HepG2 (cell line): ENCODE results near the gene ADIRF.

Experiments
- CTCF ChIP-seq: sonication (generic); formaldehyde crosslinking; IDR thresholded peaks from 2 replicates; pipeline ENCODE4 v1.5.0; 2020; ENCODE audit warnings: mild to moderate bottlenecking, missing genetic modification reagents, moderate library complexity
- EP300 ChIP-seq, 3 experiments: sonication (generic) in 1 of 3; formaldehyde crosslinking in 1 of 3; IDR thresholded peaks; 2 replicates each; pipeline versions ENCODE4 v1.5.1 to v1.6.1; 2011 to 2020; ENCODE audit warnings: low read depth in 2 of 3, low read length in 2 of 3, borderline replicate concordance in 1 of 3, improper control_type of control experiment in 1 of 3, mild to moderate bottlenecking in 1 of 3, missing genetic modification reagents in 1 of 3, moderate library complexity in 1 of 3
- GZF1 ChIP-seq: sonication (generic); formaldehyde crosslinking; IDR thresholded peaks from 2 replicates; pipeline ENCODE4 v1.5.1; 2020; ENCODE audit warnings: mild to moderate bottlenecking, missing genetic modification reagents
- MAX ChIP-seq: IDR thresholded peaks from 2 replicates; pipeline ENCODE4 v1.6.1; 2012; ENCODE audit warnings: inconsistent platforms
- POLR2AphosphoS5 ChIP-seq: IDR thresholded peaks from 2 replicates; pipeline ENCODE4 v1.6.1; 2012; ENCODE audit warnings: low read depth, low read length
- SMAD1 ChIP-seq: sonication (generic); formaldehyde crosslinking; IDR thresholded peaks from 2 replicates; pipeline ENCODE4 v1.4.0; 2020; ENCODE audit warnings: missing genetic modification reagents, low read depth, mild to moderate bottlenecking, borderline replicate concordance
- SNAI1 ChIP-seq: sonication (generic); formaldehyde crosslinking; IDR thresholded peaks from 2 replicates; pipeline ENCODE4 v1.5.0; 2020; ENCODE audit warnings: mild to moderate bottlenecking, missing genetic modification reagents, borderline replicate concordance
- ZBTB33 ChIP-seq: sonication (generic); formaldehyde crosslinking; IDR thresholded peaks from 2 replicates; pipeline ENCODE4 v1.4.0; 2020; ENCODE audit warnings: missing genetic modification reagents

- TF ChIP-seq ZBTB33 (CRISPR knock-in tag) (no peak), SNAI1 (no peak), POLR2AphosphoS5 (no peak), EP300 (IDR thresholded peaks at IDR 0.05; ENCODE audit: low read depth in 2 of 2, low read length in 2 of 2) (no peak), EP300 (CRISPR knock-in tag; IDR thresholded peaks at IDR 0.05; ENCODE audit: borderline replicate concordance) (no peak), SMAD1 (no peak), GZF1 (CRISPR knock-in tag) (no peak), MAX (no peak), CTCF (no peak)
Measured at GRCh38 chr10:86957471-86958115, 10.7 kb upstream of the ADIRF start, which contains the start of gene MMRN2.
